GM11168 (cell line): ENCODE data around the gene CHST13.

Source experiments
- in situ Hi-C: fragments of 300-500 bp; cut with MboI; formaldehyde crosslinking; loops from one replicate; pipeline ENCODE4 v1.12.0; 2022; ENCODE audit warnings: low sequenced_read_pairs; ENCODE audit not compliant: unreplicated experiment

Gene CHST13

GRCh38 chr3:126551839-126552687 is 28.1 kb downstream of the CHST13 start:
- in situ Hi-C loops = no loop called here

GRCh38 chr3:126552688-126553283 is 28.8 kb downstream of the CHST13 start:
- in situ Hi-C loops = no loop called here

GRCh38 chr3:126553284-126554084 is 29.5 kb downstream of the CHST13 start:
- in situ Hi-C loops = no loop called here

GRCh38 chr3:126554560-126555525 is 30.9 kb downstream of the CHST13 start:
- in situ Hi-C loops = no loop called here

GRCh38 chr3:126555795-126556636 is 32.1 kb downstream of the CHST13 start:
- in situ Hi-C loops = no loop called here

GRCh38 chr3:126556637-126557414 is 32.9 kb downstream of the CHST13 start:
- in situ Hi-C loops = no loop called here

GRCh38 chr3:126557415-126557745 is 33.4 kb downstream of the CHST13 start:
- in situ Hi-C loops = no loop called here

- in situ Hi-C loops = no loop called here
Observed at GRCh38 chr3:126557761-126558160, 33.8 kb downstream of the CHST13 start.

- in situ Hi-C loops = no loop called here
Observed at GRCh38 chr3:126558336-126559071, 34.5 kb downstream of the CHST13 start, which contains the start of gene C3orf22. TSS of gene C3orf22 (minus strand) at chr3:126558932. CDS start at chr3:126553390, 5,542 bp downstream.

GRCh38 chr3:126562737-126563276 is 38.9 kb downstream of the CHST13 start:
- in situ Hi-C loops = no loop called here

- in situ Hi-C loops = no loop called here
Observed at GRCh38 chr3:126567696-126568438, 43.9 kb downstream of the CHST13 start.

GRCh38 chr3:126568776-126569342 is 44.9 kb downstream of the CHST13 start:
- in situ Hi-C loops = no loop called here

GRCh38 chr3:126569390-126569975 is 45.5 kb downstream of the CHST13 start:
- in situ Hi-C loops = no loop called here

GRCh38 chr3:126570103-126570541 is 46.2 kb downstream of the CHST13 start:
- in situ Hi-C loops = no loop called here

- in situ Hi-C loops = no loop called here
Observed at GRCh38 chr3:126571078-126571477, 47.1 kb downstream of the CHST13 start.
